Measurements from ENCODE around the gene BSCL2.
"Not testable (repeated sequence)": the region's sequence is repeated elsewhere in the genome, so short reads cannot be mapped to it uniquely, and the experiment has no call there.

BSCL2 gene

DNA sequence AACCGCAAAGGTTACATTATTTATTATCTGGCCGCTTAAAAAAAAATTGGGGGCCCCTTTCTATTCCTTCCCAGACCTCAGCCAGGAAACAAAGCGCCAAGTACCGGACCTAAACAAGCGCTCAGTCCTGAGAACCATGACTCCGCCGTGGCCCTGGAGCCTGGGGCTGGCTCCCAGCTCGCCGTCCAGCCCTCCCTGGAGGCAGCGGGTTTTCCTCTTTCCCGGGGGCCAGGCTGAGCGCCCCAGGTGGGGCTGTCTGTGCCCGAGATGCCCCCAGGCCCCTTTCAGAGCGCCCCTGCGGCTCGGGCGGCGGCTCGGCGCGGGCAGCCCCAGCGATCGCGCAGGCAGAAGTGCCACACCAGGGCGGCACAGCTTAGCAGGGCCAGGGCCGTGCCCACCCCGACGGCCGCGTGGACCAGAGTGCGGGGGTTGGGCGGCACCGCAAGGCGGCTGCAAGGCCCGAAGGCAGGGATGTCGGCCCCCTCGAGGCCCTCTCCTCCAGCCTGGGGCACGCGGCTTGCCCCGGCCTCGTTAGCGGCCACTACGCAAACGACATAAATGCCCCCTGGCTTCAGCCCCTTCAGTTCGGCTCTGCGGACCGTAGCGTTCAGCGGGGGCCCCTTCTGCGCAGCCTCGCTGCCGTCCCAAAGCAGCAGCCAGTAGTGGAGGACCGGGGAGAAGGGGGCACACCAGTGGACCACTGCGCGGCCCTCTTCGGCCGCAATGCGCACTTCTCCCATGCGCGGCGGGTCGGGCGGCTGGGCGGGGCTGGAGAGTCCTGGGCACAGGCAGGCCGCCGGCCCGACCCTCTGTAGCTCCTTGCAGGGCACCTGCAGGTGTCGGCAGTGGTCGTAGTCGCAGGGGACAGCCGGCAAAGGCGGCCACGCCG lies 19.5 kb downstream of the BSCL2 start:
- DNase-seq (ENCODE audit: low spot score): no peak

DNA sequence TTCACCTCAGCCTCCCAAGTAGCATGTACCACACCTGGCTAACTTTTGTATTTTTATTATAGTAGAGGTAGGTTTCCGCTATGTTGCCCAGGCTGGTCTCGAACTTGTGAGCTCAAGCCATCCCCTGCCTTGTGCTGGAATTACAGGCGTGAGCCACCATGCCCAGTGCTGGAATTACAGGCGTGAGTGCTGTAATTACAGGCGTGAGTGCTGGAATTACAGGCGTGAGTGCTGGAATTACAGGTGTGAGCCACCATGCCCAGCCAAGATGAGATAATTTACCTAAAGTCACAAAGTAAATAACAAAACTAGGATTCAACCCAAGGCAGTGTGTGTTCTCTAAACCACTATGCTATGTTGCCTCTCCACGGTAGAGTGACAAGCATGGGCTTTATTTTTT lies 24.7 kb downstream of the BSCL2 start:
- DNase-seq (ENCODE audit: low spot score): no peak

DNA sequence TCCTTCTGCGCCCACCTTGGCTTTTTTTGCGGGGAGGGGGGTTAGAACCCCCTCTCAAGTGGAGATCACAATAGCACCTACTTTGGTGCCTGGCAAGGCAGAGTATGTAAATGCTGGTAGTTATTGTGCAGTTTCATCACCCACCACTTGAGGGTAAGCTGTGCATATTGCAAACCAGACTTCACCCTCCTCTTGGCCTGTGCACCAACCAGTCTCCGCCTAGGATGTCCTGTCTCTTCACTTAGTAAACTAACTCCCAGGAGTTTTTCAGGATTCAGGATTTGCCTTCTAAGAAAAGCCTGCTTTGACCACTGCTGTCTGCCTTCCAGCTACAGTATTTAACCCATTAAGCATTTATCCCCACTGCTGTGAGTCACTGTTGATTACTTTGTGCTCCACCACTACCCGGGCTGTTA lies 26.4 kb downstream of the BSCL2 start:
- peak; percentile 51 for DNase-seq (ENCODE audit: low spot score)

DNA sequence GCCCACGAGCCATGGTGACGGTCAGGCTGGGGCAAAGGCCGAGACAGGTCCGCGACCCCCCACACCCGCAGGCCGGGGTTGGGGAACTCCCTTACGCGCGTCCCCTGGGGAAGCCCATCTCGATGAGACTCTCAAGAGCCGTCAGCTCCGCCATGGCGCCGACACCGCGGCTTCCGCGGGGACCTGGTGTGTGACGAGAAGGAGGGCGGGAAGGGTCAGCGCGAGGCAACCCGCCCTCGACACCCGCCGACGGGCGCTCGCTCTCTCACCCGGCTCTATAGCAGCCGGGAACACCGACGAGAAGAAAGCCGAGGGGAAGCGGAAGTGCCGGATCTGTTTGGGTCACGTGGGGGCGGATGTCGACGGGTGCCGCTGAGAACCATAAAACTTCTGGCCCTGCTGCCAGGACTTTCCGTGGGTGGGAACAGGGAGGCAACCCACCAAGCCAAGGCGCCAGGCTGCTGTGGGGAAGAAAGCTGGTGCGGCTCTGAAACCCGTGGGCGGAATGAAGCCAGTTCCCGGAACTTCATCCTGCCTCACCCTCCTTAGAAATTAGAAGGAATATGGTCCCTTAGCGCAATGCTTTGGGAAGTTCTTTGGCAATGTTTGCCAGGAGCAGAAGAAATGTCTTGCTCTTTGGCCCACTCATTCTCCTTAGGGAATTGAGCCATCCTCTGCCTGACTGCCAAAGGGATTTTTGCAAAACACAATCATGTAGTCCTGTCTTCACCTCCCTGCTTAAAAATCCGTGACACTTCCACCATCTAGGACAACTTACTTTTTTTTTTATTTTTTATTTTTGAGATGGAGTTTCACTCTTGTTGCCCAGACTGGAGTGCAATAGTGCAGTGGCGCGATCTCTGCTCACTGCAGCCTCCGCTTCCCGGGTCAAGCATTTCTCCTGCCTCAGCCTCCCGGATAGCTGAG lies 28.2 kb downstream of the BSCL2 start, which contains the start of gene UBXN1:
UBXN1 (minus strand) TSS at position 304 of the 927 bp plus-strand sequence; CDS start at position 154, 150 bp downstream.
- DNase-seq (ENCODE audit: low spot score): peak; percentile 85

DNA sequence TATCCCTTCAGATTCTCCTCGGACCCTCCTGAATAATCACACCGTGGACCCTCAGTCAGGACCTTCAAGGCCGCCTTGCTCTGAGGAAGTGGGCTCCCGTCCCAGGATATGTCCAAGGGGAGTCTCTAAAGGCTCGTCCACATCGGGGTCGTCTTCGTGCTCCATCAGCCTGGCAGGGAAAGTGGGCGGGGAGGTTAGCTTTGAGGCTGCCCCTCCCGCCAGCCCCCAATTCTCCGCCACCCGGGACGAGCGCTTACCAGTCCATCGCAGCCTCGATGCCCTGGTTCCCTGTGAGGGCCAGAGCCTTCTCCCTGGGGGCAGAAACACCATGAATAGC lies 28.8 kb downstream of the BSCL2 start:
- no peak for DNase-seq (ENCODE audit: low spot score)

DNA sequence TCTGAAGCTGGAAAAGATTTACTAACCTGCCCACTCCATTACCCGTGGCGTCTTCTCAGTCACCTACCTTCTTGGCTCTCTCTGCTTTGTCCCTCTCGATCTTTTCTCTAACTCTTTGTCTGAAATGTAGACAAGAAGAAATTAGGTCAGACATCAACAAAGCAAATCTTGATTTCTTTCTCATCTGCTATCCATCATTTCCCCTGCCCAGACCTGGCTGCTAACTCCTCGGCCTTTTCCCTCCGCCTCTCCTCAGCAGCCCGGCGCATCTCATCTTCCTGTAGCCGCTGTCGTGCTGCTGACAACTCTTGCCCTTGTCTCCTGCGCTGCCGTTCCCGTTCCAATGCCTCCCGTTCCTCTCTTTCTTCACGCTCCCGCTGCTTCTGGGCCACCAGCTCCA lies 29.5 kb downstream of the BSCL2 start:
- DNase-seq (ENCODE audit: low spot score): no peak

DNA sequence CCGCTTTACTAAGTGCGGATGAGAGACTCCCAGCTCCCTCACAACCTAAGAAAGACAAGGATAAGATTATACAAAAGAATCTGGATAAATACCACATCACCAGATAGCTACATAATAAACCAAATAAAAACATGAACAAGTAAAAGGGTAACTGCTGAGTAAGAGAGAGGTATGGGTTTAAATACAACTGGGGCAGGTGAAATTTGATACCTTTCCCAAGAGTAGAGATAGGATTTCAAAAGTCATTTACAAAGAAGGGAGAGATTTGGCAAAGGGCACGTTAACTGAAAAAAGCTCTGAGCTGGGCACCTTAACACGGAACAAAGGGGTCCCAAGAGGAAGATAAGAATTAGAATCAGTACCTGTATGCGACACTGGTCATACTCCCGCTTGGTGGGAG lies 30.1 kb downstream of the BSCL2 start:
- DNase-seq (ENCODE audit: low spot score): no peak

DNA sequence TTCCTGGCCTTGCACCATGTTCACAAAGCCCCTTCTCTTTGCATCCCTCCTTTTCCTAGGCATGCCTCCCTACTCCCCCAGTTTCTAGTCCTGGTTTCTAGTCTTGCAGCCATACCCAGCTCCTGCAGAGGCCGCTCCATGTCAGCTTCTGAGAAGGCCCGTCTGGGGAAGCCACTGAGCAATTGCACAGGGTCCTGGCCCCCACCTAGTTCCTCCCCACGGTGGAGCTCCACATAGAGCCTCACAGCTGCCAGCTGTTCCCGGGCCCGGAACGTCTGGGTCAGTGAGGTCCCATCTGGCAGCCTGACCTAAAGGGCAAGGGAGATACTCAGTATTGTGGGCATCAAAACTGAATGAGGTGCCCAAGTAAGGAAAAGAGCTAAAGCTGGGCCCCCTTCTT lies 30.5 kb downstream of the BSCL2 start:
- no peak for DNase-seq (ENCODE audit: low spot score)

DNA sequence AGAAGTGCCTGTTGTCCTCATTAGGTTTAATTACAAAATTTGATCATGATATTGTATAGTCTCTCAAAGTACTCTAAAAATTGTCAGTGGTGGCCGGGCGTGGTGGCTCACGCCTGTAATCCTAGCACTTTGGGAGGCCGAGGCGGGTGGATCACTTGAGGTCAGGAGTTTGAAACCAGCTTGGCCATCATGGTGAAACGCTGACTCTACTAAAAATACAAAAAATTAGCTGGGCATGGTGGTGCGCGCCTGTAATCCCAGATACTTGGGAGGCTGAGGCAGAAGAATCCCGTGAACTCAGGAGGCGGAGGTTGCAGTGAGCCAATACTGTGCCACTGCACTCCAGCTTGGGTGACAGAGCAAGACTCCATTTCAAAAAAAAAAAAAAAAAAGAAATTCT lies 31.8 kb downstream of the BSCL2 start:
- not testable (repeated sequence) for DNase-seq (ENCODE audit: low spot score)

DNA sequence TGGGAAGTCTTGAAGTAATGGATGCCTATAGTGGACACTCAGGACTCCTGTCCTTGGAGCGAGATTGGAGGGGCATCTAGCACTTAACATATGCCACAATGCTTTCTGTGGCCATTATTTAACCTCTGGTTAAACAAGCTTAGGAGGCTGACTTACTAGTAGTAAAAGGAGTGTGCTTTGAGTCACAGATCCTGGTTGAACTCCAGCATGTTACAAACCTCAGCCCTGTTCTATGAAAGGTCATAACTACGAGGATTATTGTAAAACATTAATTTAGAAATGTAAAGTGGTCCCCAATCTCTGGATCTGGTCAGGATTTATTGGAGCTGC lies 34.1 kb downstream of the BSCL2 start:
- DNase-seq (ENCODE audit: low spot score): no peak

DNA sequence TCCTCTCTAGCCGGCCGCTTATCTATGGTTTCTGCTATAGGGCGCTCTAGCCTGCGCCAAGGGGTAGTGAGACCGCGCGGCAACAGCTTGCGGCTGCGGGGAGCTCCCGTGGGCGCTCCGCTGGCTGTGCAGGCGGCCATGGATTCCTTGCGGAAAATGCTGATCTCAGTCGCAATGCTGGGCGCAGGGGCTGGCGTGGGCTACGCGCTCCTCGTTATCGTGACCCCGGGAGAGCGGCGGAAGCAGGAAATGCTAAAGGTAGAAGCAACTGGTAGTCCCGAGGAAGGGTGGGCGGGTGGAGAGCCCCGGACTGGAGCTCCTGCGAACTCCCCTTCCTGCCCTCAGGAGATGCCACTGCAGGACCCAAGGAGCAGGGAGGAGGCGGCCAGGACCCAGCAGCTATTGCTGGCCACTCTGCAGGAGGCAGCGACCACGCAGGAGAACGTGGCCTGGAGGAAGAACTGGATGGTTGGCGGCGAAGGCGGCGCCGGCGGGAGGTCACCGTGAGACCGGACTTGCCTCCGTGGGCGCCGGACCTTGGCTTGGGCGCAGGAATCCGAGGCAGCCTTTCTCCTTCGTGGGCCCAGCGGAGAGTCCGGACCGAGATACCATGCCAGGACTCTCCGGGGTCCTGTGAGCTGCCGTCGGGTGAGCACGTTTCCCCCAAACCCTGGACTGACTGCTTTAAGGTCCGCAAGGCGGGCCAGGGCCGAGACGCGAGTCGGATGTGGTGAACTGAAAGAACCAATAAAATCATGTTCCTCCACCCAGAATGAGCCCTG lies 35.4 kb downstream of the BSCL2 start, which contains the start of the genes LBHD1 and UQCC3:
LBHD1 (minus strand) TSS at position 660 of the 782 bp plus-strand sequence. CDS start 2,236 bp downstream, outside the sequence.
UQCC3 (plus strand) TSS at position 66 of the 782 bp plus-strand sequence; CDS start at position 139, 73 bp downstream.
- peak; percentile 81 for DNase-seq (ENCODE audit: low spot score)

DNA sequence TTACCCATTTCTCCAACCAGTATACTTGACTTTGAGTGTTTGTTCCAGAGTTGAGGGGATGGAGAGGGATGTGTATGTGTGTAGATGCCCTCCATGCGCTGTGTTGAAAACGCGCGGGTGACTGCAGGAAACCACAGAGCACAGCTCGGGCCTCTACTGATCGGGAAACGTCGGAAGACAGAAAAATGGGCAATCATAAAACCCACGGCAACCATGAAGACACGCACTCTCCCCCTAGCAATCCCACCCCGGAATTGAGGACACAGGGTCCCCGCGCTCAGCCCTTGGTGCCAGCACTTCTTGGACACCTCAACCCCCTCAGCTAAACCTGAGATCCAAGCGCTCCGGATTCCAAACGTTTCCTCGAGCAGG lies 36.0 kb downstream of the BSCL2 start:
- no peak for DNase-seq (ENCODE audit: low spot score)

DNA sequence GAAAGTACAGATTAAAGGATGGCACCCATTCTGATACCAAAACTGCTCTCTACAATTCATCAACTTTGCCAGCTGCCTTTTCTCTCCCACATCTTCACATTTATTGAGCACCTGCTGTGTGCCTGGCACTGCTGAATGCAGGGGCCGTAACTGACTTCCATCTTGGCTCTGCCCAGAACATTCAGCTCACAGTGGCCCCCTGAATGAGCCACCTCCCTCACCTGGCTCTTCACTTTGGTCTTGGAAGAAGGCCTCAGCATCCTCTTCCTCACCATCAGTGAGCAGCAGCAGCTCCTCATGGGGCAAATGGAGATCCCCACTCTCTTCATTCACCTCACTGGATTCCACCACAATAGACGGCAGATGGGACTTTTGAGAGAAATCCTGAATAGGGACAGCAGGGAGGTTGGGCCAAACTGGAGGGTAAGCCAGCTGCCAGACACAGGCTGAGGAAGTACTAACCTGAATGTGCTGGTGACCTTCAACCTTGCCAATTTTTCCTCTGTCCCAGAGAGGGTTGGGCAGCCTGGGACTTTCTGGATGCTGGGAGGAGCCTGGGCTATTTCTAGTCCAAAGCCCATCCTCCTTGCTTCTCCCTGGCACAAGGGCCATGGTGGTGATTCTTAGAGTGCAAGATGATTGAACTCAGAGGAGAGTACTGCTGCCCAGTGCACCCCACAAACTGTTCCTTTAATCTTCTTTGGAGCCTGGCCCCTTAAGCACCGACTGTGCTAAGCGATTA lies 37.6 kb downstream of the BSCL2 start:
- DNase-seq (ENCODE audit: low spot score): no peak

DNA sequence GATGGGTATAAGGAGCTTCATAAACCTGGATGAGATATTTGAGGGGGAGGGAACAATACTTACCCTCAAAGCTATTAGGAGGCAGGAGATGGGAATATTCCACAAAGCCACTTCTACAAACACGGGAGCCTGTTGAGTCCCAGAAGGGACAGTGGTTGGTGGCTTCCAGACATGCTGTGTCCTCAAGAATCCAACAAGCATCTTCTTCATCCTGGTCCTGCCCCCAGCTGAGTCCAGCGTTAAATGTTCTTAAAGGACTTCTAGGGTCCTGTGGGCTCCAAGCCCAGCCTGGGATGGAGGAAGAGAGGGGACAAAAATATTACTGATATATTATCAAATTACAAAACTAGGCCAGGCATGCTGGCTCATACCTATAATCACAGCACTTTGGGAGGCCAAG lies 39.8 kb downstream of the BSCL2 start:
- no peak for DNase-seq (ENCODE audit: low spot score)

DNA sequence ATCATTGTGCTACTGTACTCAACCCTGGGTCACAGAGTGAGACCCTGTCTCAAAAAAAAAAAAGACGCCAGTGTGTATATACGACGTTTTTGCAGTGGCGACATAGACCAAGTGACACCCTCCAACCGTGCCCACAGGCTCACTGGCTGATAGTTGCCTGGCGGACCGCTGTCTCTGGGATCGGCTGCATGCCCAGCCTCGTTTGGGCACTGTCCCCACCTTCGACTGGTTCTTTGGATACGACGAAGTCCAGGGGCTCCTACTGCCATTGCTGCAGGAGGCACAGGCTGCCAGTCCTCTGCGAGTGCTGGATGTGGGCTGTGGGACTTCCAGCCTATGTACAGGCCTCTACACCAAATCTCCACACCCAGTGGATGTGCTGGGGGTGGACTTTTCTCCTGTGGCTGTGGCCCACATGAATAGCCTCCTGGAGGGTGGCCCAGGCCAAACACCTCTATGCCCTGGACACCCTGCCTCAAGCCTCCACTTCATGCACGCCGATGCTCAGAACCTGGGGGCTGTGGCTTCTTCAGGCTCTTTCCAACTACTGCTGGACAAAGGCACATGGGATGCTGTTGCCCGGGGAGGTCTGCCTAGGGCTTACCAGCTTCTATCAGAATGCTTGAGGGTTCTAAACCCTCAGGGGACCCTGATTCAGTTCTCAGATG lies 40.8 kb downstream of the BSCL2 start:
- no peak for DNase-seq (ENCODE audit: low spot score)

DNA sequence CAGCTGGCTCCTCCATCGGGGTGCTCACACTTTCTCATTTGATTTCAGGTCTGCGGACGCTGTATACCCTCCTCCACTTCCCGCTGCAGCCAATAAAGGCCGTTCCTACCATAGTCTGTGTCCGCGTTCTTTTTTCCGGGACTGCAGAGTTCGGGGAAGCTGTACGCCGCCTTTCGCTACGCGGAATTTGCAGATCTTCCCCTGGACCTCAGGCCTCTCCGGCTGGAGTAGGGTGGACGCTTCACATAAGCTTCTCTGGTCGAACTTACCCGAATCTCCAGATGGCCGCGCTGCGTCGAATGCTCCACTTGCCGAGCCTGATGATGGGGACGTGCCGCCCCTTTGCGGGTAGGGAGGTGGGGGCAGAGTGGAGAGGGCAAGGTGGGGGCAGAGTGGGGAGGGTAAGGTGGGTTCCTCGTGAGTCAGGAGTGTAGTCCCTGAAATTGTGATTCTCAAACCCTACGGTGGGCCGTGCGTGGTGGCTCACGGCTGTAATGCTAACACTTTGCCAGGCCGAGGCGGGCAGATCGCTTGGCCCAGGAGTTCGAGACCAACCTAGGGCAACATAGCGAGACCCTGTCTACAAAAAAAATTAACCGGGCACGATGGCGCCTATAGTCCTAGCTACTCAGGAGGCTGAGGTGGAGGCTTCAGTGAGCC lies 41.5 kb downstream of the BSCL2 start:
- peak; percentile 72 for DNase-seq (ENCODE audit: low spot score)

DNA sequence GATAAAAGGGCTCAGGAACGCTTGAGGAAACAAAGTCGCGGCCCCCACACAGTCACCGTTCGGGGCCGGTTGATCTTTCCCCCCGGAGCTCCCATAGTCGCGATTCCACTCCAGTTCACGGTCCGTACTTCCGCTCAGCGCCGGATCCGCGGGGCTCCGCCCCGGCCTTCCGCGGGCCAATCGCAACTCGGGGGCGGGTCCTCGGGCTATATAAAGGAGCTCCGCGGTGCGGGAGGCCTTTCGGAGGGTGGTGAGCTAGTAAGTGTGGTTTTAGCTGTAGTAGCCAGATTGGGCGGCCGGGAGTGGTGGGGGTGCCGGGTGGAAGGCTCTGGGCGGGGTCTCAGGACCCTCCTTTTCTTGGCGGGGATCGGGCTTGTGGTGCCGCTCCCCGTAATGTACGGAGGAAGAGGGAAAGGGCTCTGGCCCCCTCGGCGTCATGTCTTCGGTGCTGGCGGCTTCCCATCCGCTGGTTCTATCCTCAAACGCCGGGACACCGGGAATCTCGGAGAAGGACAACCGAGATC lies 42.1 kb downstream of the BSCL2 start, which contains the start of the genes C11orf98 and CSKMT:
C11orf98 (minus strand) TSS at position 136 of the 524 bp plus-strand sequence; CDS start at position 95, 41 bp downstream.
CSKMT (plus strand) TSS at position 238 of the 524 bp plus-strand sequence. CDS start 568 bp downstream, outside the sequence.
- peak; percentile 96 for DNase-seq (ENCODE audit: low spot score)

DNA sequence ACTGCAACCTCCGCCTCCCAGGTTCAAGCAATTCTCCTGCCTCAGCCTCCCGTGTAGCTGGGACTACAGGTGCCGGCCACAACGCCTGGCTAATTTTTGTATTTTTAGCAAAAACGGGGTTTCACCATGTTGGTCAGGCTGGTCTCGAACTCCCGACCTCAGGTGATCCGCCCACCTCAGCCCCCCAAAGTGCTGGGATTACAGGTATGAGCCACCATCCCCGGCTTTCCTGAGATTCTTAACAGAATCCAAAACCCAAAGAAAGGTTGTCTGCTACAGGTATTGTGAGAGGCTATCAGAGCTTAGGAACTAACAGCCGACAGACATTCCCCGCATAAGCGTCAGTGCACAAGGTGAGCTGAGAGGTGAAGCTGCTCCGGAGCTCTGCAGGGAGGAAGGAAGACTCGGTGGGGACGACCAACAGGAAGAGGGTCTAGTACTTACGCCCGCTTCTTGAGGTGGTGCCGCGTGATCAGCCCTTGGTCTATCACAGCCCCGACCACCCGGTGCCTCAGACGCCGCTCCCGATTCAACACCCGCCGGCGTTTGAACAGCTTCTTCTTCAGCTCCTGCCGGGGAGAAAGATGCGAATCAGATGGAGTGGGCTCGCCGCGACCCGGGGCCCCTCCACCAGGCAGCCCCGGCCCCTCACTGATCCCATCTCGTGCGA lies 42.7 kb downstream of the BSCL2 start:
- peak; percentile 50 for DNase-seq (ENCODE audit: low spot score)

DNA sequence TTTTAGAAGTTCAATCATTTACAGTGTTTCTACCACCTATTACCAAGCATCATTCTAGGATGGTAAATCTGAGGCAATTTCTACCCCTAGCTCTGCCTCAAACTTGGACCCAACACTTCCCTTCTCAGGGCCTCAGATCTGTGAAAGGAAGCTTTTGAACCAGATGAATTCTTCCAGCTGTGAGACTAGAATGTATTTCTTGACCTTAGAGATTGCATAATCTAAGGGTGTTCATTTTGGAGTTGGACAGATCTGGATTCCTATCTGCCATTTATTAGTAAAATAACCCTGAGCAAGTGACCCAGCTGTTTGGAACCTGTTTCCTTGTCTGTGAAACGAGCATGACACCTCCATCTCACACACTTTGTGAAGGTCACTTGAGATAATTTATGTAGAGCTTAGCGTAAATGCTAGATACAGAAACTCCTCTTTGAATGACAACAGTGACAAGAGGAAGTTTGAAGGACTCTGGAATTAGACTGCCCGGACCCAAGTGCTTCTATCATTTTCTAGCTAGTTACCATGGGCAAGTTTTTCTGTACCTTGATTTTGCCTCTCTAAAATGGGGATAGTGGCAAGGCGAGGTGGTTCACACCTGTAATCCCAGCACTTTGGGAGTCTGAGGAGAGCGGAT lies 50.3 kb downstream of the BSCL2 start:
- no peak for DNase-seq (ENCODE audit: low spot score)
